ENCODE measurements around the gene SV2C. TPM values are rescaled to one million over a fixed set of nuclear protein-coding genes. Genes with fewer than 3 reads are reported as not detected.
"Not testable (repeated sequence)": the region's sequence is repeated elsewhere in the genome, so short reads cannot be mapped to it uniquely, and the experiment has no call there.

The SV2C gene
- total RNA-seq, 1 donor from 2014 or later: not detected

GRCh38 chr5:76085243-76085579 lies 2.0 kb downstream of the SV2C start:
- H3K36me3 Mint-ChIP-seq (ENCODE audit: unreplicated experiment): no peaks in the 10 kb centered on the region
- no peak overlapping the region for H3K4me3 Mint-ChIP-seq (ENCODE audit: unreplicated experiment)
- no peak for TF ChIP-seq CTCF (IDR thresholded peaks at IDR 0.05)
- H3K27me3 Mint-ChIP-seq (ENCODE audit: unreplicated experiment): peaks cover 62% of the 10 kb centered on the region
- H3K27ac Mint-ChIP-seq (ENCODE audit: unreplicated experiment): no peak overlapping the region
- no peak for DNase-seq (ENCODE audit: extremely low spot score, unreplicated experiment)
- peaks cover 27% of the 10 kb centered on the region for H3K4me1 Mint-ChIP-seq (ENCODE audit: unreplicated experiment)
- no peaks in the 10 kb centered on the region for H3K9me3 Mint-ChIP-seq (ENCODE audit: unreplicated experiment)

DNA sequence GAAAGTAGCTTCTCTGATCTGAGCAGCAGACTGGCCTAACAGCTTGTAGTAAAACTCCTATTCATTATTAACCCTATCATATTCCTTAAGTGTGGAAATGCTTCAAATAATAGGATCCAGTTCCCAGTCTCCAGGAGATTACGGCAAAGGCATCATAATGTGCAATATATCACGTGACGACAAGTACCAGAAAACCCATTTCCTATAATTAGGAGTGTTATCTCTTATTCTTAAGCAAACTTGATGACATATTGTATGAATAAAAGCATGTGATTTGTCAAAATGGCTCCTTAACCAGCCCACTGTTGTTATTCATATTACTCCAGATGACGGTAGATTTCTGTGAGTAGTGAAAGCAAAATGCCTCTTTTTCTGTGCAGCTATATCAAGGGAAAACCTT lies 2.9 kb downstream of the SV2C start:
- Mint-ChIP-seq H3K4me3 (ENCODE audit: unreplicated experiment) (no peak overlapping the region), H3K36me3 (ENCODE audit: unreplicated experiment) (no peaks in the 10 kb centered on the region), H3K27ac (ENCODE audit: unreplicated experiment) (no peak overlapping the region), H3K27me3 (ENCODE audit: unreplicated experiment) (peaks cover 55% of the 10 kb centered on the region), H3K4me1 (ENCODE audit: unreplicated experiment) (peaks cover 27% of the 10 kb centered on the region), H3K9me3 (ENCODE audit: unreplicated experiment) (no peaks in the 10 kb centered on the region)
- no peak for DNase-seq (ENCODE audit: extremely low spot score, unreplicated experiment)
- no peak for TF ChIP-seq CTCF (IDR thresholded peaks at IDR 0.05)

- not testable (repeated sequence) for H3K4me3 Mint-ChIP-seq (ENCODE audit: unreplicated experiment)
These were observed 6.0 kb downstream of the SV2C start for GRCh38 chr5:76089156-76089555.

DNA sequence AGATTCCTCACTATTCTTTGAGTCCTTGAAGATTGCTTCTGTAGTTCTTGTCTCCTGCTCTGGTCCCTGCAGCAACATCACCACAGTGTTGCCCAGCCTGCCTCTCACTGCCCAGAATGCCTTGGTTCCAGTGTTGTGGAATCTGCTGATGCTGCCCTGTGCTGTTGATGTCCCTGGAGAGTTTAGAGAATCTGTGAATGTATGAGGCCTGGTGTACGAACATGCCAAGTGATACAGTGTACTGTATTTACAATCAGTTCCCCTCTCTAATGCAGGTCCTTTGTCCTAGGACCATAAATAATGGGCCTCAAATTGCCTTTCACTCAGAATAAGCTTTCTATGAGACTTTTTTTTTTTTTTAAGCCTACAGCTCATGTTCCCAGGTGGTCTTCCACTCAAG lies 8.2 kb downstream of the SV2C start:
- no peaks in the 10 kb centered on the region for H3K9me3 Mint-ChIP-seq (ENCODE audit: unreplicated experiment)
- H3K27ac Mint-ChIP-seq (ENCODE audit: unreplicated experiment): no peak overlapping the region
- peaks cover 12% of the 10 kb centered on the region for H3K27me3 Mint-ChIP-seq (ENCODE audit: unreplicated experiment)
- H3K4me3 Mint-ChIP-seq (ENCODE audit: unreplicated experiment): no peak overlapping the region
- no peak for TF ChIP-seq CTCF (IDR thresholded peaks at IDR 0.05)
- no peaks in the 10 kb centered on the region for H3K36me3 Mint-ChIP-seq (ENCODE audit: unreplicated experiment)
- H3K4me1 Mint-ChIP-seq (ENCODE audit: unreplicated experiment): no peaks in the 10 kb centered on the region
- DNase-seq (ENCODE audit: extremely low spot score, unreplicated experiment): no peak

More at GRCh38 chr5:76089156-76089555, 6.0 kb downstream of the SV2C start:
- H3K27ac Mint-ChIP-seq (ENCODE audit: unreplicated experiment); H3K4me1 Mint-ChIP-seq (ENCODE audit: unreplicated experiment); DNase-seq (ENCODE audit: extremely low spot score, unreplicated experiment); H3K9me3 Mint-ChIP-seq (ENCODE audit: unreplicated experiment); H3K36me3 Mint-ChIP-seq (ENCODE audit: unreplicated experiment): not testable (repeated sequence)
- peaks cover 29% of the 10 kb centered on the region for H3K27me3 Mint-ChIP-seq (ENCODE audit: unreplicated experiment)

- no peak overlapping the region for H3K27ac Mint-ChIP-seq (ENCODE audit: unreplicated experiment)
- H3K9me3 Mint-ChIP-seq (ENCODE audit: unreplicated experiment): no peaks in the 10 kb centered on the region
- H3K4me3 Mint-ChIP-seq (ENCODE audit: unreplicated experiment): no peak overlapping the region
- H3K27me3 Mint-ChIP-seq (ENCODE audit: unreplicated experiment): no peaks in the 10 kb centered on the region
- H3K36me3 Mint-ChIP-seq (ENCODE audit: unreplicated experiment): no peaks in the 10 kb centered on the region
- no peak for TF ChIP-seq CTCF (IDR thresholded peaks at IDR 0.05)
- DNase-seq (ENCODE audit: extremely low spot score, unreplicated experiment): no peak
- H3K4me1 Mint-ChIP-seq (ENCODE audit: unreplicated experiment): no peaks in the 10 kb centered on the region
These were observed 16.1 kb downstream of the SV2C start for GRCh38 chr5:76099286-76099702.

DNA sequence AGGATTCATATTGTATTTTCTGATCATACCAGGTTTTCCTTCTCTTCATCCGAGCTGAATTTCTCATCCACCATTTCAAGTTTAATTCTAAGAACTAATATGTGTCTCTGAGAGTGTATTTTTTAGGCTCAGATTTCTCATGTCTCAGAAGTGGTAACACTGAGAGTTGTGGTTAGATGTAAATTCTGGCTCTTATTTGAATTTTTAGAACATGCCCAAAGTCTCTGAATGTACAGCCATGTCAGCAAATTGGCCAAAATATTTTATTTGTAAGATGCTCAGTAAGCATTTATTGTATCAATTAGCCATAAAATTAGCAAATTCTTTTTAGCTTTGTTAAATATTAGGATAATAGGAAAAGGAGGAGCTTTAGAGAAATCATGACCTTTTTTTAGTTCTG lies 16.6 kb downstream of the SV2C start:
- H3K36me3 Mint-ChIP-seq (ENCODE audit: unreplicated experiment): no peaks in the 10 kb centered on the region
- DNase-seq (ENCODE audit: extremely low spot score, unreplicated experiment): no peak
- H3K4me3 Mint-ChIP-seq (ENCODE audit: unreplicated experiment): no peak overlapping the region
- TF ChIP-seq CTCF (IDR thresholded peaks at IDR 0.05): no peak
- no peaks in the 10 kb centered on the region for H3K4me1 Mint-ChIP-seq (ENCODE audit: unreplicated experiment)
- no peaks in the 10 kb centered on the region for H3K9me3 Mint-ChIP-seq (ENCODE audit: unreplicated experiment)
- H3K27ac Mint-ChIP-seq (ENCODE audit: unreplicated experiment): no peak overlapping the region
- no peaks in the 10 kb centered on the region for H3K27me3 Mint-ChIP-seq (ENCODE audit: unreplicated experiment)
